H1 (cell line): ENCODE measurements around the gene TRIM52. TPM values are rescaled to one million over a fixed set of nuclear protein-coding genes. Genes with fewer than 3 reads are reported as not detected.

ENCODE experiments used
- CBX5 ChIP-seq: fragments of 300-800, 300-1000 bp; sonication (generic); IDR thresholded peaks from 2 replicates; pipeline ENCODE4 v1.7.1; 2016; ENCODE audit warnings: antibody characterized with exemption, low read length, low read depth
- polyA plus RNA-seq, 7 experiments: library from polyadenylated mRNA; depleted of rRNA in 3 of 7; stranded (reverse) in 5 of 7; unstranded in 2 of 7; fragments of >200 nt in 5 of 7; fragments of 200-250 nt in 2 of 7; gene quantifications; 1 replicate in 5 of 7; 2 replicates in 1 of 7; 4 replicates in 1 of 7; pipeline versions ENCODE4 v1.2.1 to v1.2.3, GENCODE V29; 2011 to 2013; ENCODE audit warnings: missing spikeins in 2 of 7, mixed read lengths in 2 of 7
- total RNA-seq: library from RNA; stranded (reverse); fragmentation: NEBNext Ultra II Directional; extraction: Animal tissue kit (Norgen Biotek cat#: 25700); gene quantifications from 2 replicates; pipeline ENCODE4 v1.2.1, GENCODE V29; 2021

Gene TRIM52
- total and polyA plus RNA-seq, 2 of the 8 experiments (the other 6 are each of a cell fraction or from before 2014, with no cell fraction given), result 4.2 to 5.7 TPM

- no peak for TF ChIP-seq CBX5
- TF ChIP-seq, all 59 proteins: peak for 0
Observed at GRCh38 chr5:181265092-181265671, 4.2 kb upstream of the TRIM52 start (continued).
